PC-9 (cell line): ENCODE results near the gene SLC30A7.

ENCODE experiments used
- EZH2 ChIP-seq: fragments of 200-600 bp; sonication (generic); IDR thresholded peaks from 2 replicates; pipeline ENCODE4 v1.8.0; 2017; ENCODE audit warnings: antibody characterized with exemption, low read depth
- TF ChIP-seq, protein P1 (sequence below): fragments of 200-600 bp; sonication (generic); conservative IDR thresholded peaks from 2 replicates; pipeline ENCODE4 v1.6.1; 2017; ENCODE audit warnings: mixed run types, antibody characterized with exemption, mild to moderate bottlenecking, moderate library complexity

DNA sequence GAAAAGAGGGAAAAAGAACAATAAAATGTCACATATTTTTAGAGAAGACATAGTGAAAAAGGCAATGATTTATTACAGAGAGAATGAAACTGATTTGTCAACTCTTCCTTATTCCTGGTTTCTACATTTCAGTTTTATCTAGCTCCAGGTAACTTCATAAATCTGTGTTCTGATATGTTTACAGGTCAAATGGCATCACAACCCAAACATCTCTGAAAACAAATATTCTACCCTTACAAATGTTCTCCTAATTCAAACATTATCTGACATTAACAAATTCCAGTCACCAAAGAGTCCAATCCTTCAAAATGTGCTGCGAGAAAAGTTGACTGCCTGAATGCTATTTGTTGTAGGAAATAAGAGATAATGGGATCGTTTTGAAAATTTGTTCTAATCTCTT, 21.5 kb upstream of the SLC30A7 start:
- TF ChIP-seq, protein P1, sequence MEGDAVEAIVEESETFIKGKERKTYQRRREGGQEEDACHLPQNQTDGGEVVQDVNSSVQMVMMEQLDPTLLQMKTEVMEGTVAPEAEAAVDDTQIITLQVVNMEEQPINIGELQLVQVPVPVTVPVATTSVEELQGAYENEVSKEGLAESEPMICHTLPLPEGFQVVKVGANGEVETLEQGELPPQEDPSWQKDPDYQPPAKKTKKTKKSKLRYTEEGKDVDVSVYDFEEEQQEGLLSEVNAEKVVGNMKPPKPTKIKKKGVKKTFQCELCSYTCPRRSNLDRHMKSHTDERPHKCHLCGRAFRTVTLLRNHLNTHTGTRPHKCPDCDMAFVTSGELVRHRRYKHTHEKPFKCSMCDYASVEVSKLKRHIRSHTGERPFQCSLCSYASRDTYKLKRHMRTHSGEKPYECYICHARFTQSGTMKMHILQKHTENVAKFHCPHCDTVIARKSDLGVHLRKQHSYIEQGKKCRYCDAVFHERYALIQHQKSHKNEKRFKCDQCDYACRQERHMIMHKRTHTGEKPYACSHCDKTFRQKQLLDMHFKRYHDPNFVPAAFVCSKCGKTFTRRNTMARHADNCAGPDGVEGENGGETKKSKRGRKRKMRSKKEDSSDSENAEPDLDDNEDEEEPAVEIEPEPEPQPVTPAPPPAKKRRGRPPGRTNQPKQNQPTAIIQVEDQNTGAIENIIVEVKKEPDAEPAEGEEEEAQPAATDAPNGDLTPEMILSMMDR: no peak
- no peak for TF ChIP-seq EZH2
